Astrocyte (in vitro differentiated cells and primary cell): Measurements from ENCODE around the gene TNFRSF8.

Experiments used
- EZH2 ChIP-seq: IDR thresholded peaks from 2 replicates; pipeline ENCODE4 v1.6.1; 2012; ENCODE audit warnings: mild to moderate bottlenecking, low read length, inconsistent platforms; ENCODE audit not compliant: insufficient read depth
- TF ChIP-seq, protein P1 (sequence below): IDR thresholded peaks from 2 replicates; pipeline ENCODE4 v1.5.1; 2011; ENCODE audit warnings: low read depth, mild to moderate bottlenecking, inconsistent platforms, low read length, moderate library complexity; ENCODE audit not compliant: insufficient read depth

- TF ChIP-seq, protein P1, sequence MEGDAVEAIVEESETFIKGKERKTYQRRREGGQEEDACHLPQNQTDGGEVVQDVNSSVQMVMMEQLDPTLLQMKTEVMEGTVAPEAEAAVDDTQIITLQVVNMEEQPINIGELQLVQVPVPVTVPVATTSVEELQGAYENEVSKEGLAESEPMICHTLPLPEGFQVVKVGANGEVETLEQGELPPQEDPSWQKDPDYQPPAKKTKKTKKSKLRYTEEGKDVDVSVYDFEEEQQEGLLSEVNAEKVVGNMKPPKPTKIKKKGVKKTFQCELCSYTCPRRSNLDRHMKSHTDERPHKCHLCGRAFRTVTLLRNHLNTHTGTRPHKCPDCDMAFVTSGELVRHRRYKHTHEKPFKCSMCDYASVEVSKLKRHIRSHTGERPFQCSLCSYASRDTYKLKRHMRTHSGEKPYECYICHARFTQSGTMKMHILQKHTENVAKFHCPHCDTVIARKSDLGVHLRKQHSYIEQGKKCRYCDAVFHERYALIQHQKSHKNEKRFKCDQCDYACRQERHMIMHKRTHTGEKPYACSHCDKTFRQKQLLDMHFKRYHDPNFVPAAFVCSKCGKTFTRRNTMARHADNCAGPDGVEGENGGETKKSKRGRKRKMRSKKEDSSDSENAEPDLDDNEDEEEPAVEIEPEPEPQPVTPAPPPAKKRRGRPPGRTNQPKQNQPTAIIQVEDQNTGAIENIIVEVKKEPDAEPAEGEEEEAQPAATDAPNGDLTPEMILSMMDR, result no peak
- no peak for TF ChIP-seq EZH2
Measured at GRCh38 chr1:12096615-12097014, 33.5 kb downstream of the TNFRSF8 start.
